ENCODE measurements around the gene CAMTA1.

Gene CAMTA1

GRCh38 chr1:7434566-7434965 is 649.3 kb downstream of the CAMTA1 start:
- TF ChIP-seq CTCF (IDR thresholded peaks at IDR 0.05; ENCODE audit: borderline replicate concordance, insufficient read depth, low read depth, low read length) = no peak
- no peak overlapping the region for H3K4me3 ChIP-seq (ENCODE audit: low read depth, low read length)

GRCh38 chr1:7435276-7436055 is 650.2 kb downstream of the CAMTA1 start:
- no peak for TF ChIP-seq CTCF (IDR thresholded peaks at IDR 0.05; ENCODE audit: borderline replicate concordance, insufficient read depth, low read depth, low read length)
- no peak overlapping the region for H3K4me3 ChIP-seq (ENCODE audit: low read depth, low read length)

GRCh38 chr1:7436056-7437005 is 651.1 kb downstream of the CAMTA1 start:
- H3K4me3 ChIP-seq (ENCODE audit: low read depth, low read length) = no peak overlapping the region
- no peak for TF ChIP-seq CTCF (IDR thresholded peaks at IDR 0.05; ENCODE audit: borderline replicate concordance, insufficient read depth, low read depth, low read length)

GRCh38 chr1:7437036-7437435 is 651.8 kb downstream of the CAMTA1 start:
- no peak for TF ChIP-seq CTCF (IDR thresholded peaks at IDR 0.05; ENCODE audit: borderline replicate concordance, insufficient read depth, low read depth, low read length)

GRCh38 chr1:7437608-7438395 is 652.5 kb downstream of the CAMTA1 start:
- no peak for TF ChIP-seq CTCF (IDR thresholded peaks at IDR 0.05; ENCODE audit: borderline replicate concordance, insufficient read depth, low read depth, low read length)
- no peak overlapping the region for H3K4me3 ChIP-seq (ENCODE audit: low read depth, low read length)

More at GRCh38 chr1:7437036-7437435, 651.8 kb downstream of the CAMTA1 start:
- H3K4me3 ChIP-seq (ENCODE audit: low read depth, low read length) = no peak overlapping the region

GRCh38 chr1:7438396-7438785 is 653.1 kb downstream of the CAMTA1 start:
- no peak overlapping the region for H3K4me3 ChIP-seq (ENCODE audit: low read depth, low read length)
- TF ChIP-seq CTCF (IDR thresholded peaks at IDR 0.05; ENCODE audit: borderline replicate concordance, insufficient read depth, low read depth, low read length) = no peak
